PC-9 (cell line): ENCODE measurements around the gene SLC25A33. TPM values are rescaled to one million over a fixed set of nuclear protein-coding genes. Genes with fewer than 3 reads are reported as not detected.

Experiments
- BruUV-seq: library from RNA; stranded (reverse); fragments of 400-500 nt; replicated peaks from 2 replicates; lab custom pipeline; 2021; lab: Mats Ljungman, UMichigan
- CTCF ChIA-PET: fragments of 300-600 bp; sonication (Branson Sonifier 250); formaldehyde crosslinking; loops from one replicate; lab custom pipeline; 2022; ENCODE audit warnings: antibody characterized with exemption; lab: Charles Lee
- POLR2A ChIA-PET: fragments of 300-600 bp; sonication (Branson Sonifier 250); formaldehyde crosslinking; loops from one replicate; lab custom pipeline; 2022; ENCODE audit warnings: antibody characterized with exemption; ENCODE audit not compliant: unreplicated experiment; lab: Charles Lee
- DNase-seq, 2 experiments: peaks; one replicate each; pipeline versions ENCODE4 v3.0.0 to v3.0.0-alpha.2; 2015 to 2022; ENCODE audit warnings: mixed read lengths in 1 of 2
- H2AFZ ChIP-seq: fragments of 200-600 bp; sonication (generic); 2 replicates; pipeline ENCODE4 v1.8.1; 2017; ENCODE audit warnings: antibody characterized with exemption
- H3F3A ChIP-seq: fragments of 200-600 bp; sonication (generic); 2 replicates; pipeline ENCODE4 v1.8.1; 2017; ENCODE audit warnings: antibody characterized with exemption, mild to moderate bottlenecking, low read depth; ENCODE audit not compliant: insufficient read depth
- H3K27ac ChIP-seq: fragments of 200-600 bp; sonication (generic); 2 replicates; pipeline ENCODE4 v1.6.1; 2016; ENCODE audit warnings: mixed run types
- H3K27me3 ChIP-seq: fragments of 200-600 bp; sonication (generic); 2 replicates; pipeline ENCODE4 v1.6.1; 2016; ENCODE audit warnings: low read depth, mixed run types; ENCODE audit not compliant: insufficient read depth
- H3K36me3 ChIP-seq: fragments of 200-600 bp; sonication (generic); 2 replicates; pipeline ENCODE4 v1.6.1; 2016; ENCODE audit warnings: low read depth, mixed run types
- H3K4me1 ChIP-seq: fragments of 200-600 bp; sonication (generic); replicated peaks from 2 replicates; pipeline ENCODE4 v1.6.1; 2016; ENCODE audit warnings: mixed run types; ENCODE audit not compliant: insufficient read depth
- H3K4me2 ChIP-seq: fragments of 200-600 bp; sonication (generic); 2 replicates; pipeline ENCODE4 v1.6.1; 2017; ENCODE audit warnings: mixed run types
- H3K4me3 ChIP-seq: fragments of 200-600 bp; sonication (generic); 2 replicates; pipeline ENCODE4 v1.6.1; 2016; ENCODE audit warnings: mixed run types
- H3K79me2 ChIP-seq: fragments of 200-600 bp; sonication (generic); 2 replicates; pipeline ENCODE4 v1.6.1; 2017; ENCODE audit warnings: low read depth, mixed run types
- H3K9me2 ChIP-seq: fragments of 200-600 bp; sonication (generic); 2 replicates; pipeline ENCODE4 v1.8.1; 2017; ENCODE audit warnings: mild to moderate bottlenecking; ENCODE audit not compliant: insufficient read depth
- H3K9me3 ChIP-seq: fragments of 200-600 bp; sonication (generic); 2 replicates; pipeline ENCODE4 v1.8.1; 2016; ENCODE audit warnings: low read depth; ENCODE audit not compliant: insufficient read depth
- H4K20me1 ChIP-seq: fragments of 200-600 bp; sonication (generic); 2 replicates; pipeline ENCODE4 v1.8.1; 2017; ENCODE audit not compliant: insufficient read depth
- CTCF ChIP-seq: fragments of 200-600 bp; sonication (generic); conservative IDR thresholded peaks from 2 replicates; pipeline ENCODE4 v1.6.1; 2017; ENCODE audit warnings: mixed run types, antibody characterized with exemption, mild to moderate bottlenecking, moderate library complexity
- EZH2 ChIP-seq: fragments of 200-600 bp; sonication (generic); IDR thresholded peaks from 2 replicates; pipeline ENCODE4 v1.8.0; 2017; ENCODE audit warnings: antibody characterized with exemption, low read depth
- intact Hi-C: fragments of 100-400 bp; cut with micrococcal nuclease; formaldehyde crosslinking; loops from one replicate; pipeline ENCODE4 v1.10.0; 2022; ENCODE audit not compliant: unreplicated experiment
- total RNA-seq: library from RNA; stranded (reverse); gene quantifications from 2 replicates; pipeline ENCODE4 v1.2.3, GENCODE V29; 2021

SLC25A33 gene
- total RNA-seq, 1 experiment from 2014 or later, result 3.0 TPM

- Histone ChIP-seq H3K4me2 (no peak overlapping the region), H3K79me2 (peaks cover 45% of the 10 kb centered on the region)
- no TSS peak for BruUV-seq
These were observed 53.3 kb downstream of the SLC25A33 start for GRCh38 chr1:9592510-9593075.

GRCh38 chr1:9593147-9593491 lies 53.9 kb downstream of the SLC25A33 start:
- CTCF ChIA-PET, result no interaction called here
- no peak overlapping the region for H3K27ac ChIP-seq

More at GRCh38 chr1:9592510-9593075, 53.3 kb downstream of the SLC25A33 start:
- no peak overlapping the region for H3K4me3 ChIP-seq
- POLR2A ChIA-PET, result no interaction called here
- no peaks in the 10 kb centered on the region for H3K36me3 ChIP-seq
- H3K4me1 ChIP-seq, result no peaks in the 10 kb centered on the region
- no peak for TF ChIP-seq CTCF
- no peak for TF ChIP-seq EZH2
- intact Hi-C loops, result no loop called here
- peaks cover 7% of the 10 kb centered on the region; the same call in 1 of the 2 replicates for H4K20me1 ChIP-seq
- H2AFZ ChIP-seq, result no peak overlapping the region
- no peak for DNase-seq
- H3K27me3 ChIP-seq, result no peaks in the 10 kb centered on the region
- no peak overlapping the region for H3K27ac ChIP-seq
- CTCF ChIA-PET, result interaction anchor here (0.6 kb wide), 1 partner anchor 721 kb away, joined by 14 read pairs; no protein-coding TSS in a partner anchor
- H3K9me2 ChIP-seq, result no peaks in the 10 kb centered on the region
- no peaks in the 10 kb centered on the region for H3F3A ChIP-seq
- H3K9me3 ChIP-seq, result no peaks in the 10 kb centered on the region

More at GRCh38 chr1:9593147-9593491, 53.9 kb downstream of the SLC25A33 start:
- no TSS peak for BruUV-seq
- no peaks in the 10 kb centered on the region for H3K9me2 ChIP-seq
- H4K20me1 ChIP-seq, result peaks cover 7% of the 10 kb centered on the region; the same call in 1 of the 2 replicates
- POLR2A ChIA-PET, result no interaction called here
- H3K4me1 ChIP-seq, result no peaks in the 10 kb centered on the region
- no peaks in the 10 kb centered on the region for H3K27me3 ChIP-seq
- H3F3A ChIP-seq, result no peaks in the 10 kb centered on the region
- TF ChIP-seq EZH2 (no peak), CTCF (no peak)
- intact Hi-C loops, result no loop called here
- no peak overlapping the region for H2AFZ ChIP-seq
- H3K4me2 ChIP-seq, result no peak overlapping the region
- H3K36me3 ChIP-seq, result no peaks in the 10 kb centered on the region
- peaks cover 45% of the 10 kb centered on the region for H3K79me2 ChIP-seq
- no peaks in the 10 kb centered on the region for H3K9me3 ChIP-seq
- H3K4me3 ChIP-seq, result no peak overlapping the region
- DNase-seq, result no peak
